SJSA1 (cell line): Measurements from ENCODE around the gene EFNA5. TPM values are rescaled to one million over a fixed set of nuclear protein-coding genes. Genes with fewer than 3 reads are reported as not detected.
"Not testable (repeated sequence)": the region's sequence is repeated elsewhere in the genome, so short reads cannot be mapped to it uniquely, and the experiment has no call there.

ENCODE experiments used
- DNase-seq, 2 experiments: peaks; one replicate each; pipeline ENCODE4 v3.0.0-alpha.2; 2015 to 2020; ENCODE audit warnings: low spot score in 2 of 2, low read depth in 1 of 2
- H3K27ac ChIP-seq: fragments of 250-450 bp; sonication (Bioruptor Pico); 2 replicates; pipeline ENCODE4 v1.5.1; 2020; ENCODE audit warnings: mild to moderate bottlenecking, moderate library complexity
- H3K27me3 ChIP-seq: fragments of 250-450 bp; sonication (Bioruptor Pico); replicated peaks from 2 replicates; pipeline ENCODE4 v1.5.1; 2020; ENCODE audit warnings: mild to moderate bottlenecking, moderate library complexity
- H3K36me3 ChIP-seq: fragments of 250-450 bp; sonication (Bioruptor Pico); 2 replicates; pipeline ENCODE4 v1.5.1; 2020; ENCODE audit warnings: mild to moderate bottlenecking
- H3K4me1 ChIP-seq: fragments of 250-450 bp; sonication (Bioruptor Pico); replicated peaks from 2 replicates; pipeline ENCODE4 v1.6.1; 2021; ENCODE audit warnings: mild to moderate bottlenecking
- H3K4me3 ChIP-seq: fragments of 250-450 bp; sonication (Bioruptor Pico); 2 replicates; pipeline ENCODE4 v1.5.1; 2020; ENCODE audit warnings: mild to moderate bottlenecking
- H3K9me3 ChIP-seq: fragments of 250-450 bp; sonication (Bioruptor Pico); replicated peaks from 2 replicates; pipeline ENCODE4 v1.5.1; 2020; ENCODE audit warnings: mild to moderate bottlenecking
- total RNA-seq: library from RNA; depleted of rRNA; stranded (reverse); fragments of >200 nt; shearing (Covaris generic); gene quantifications from 2 replicates; pipeline ENCODE4 v1.2.3, GENCODE V29; 2014

EFNA5 gene
- total RNA-seq, 1 experiment from 2014 or later = 0.87 TPM

GRCh38 chr5:107466233-107466769 is 204.4 kb downstream of the EFNA5 start:
- H3K4me1 ChIP-seq = peaks cover 47% of the 10 kb centered on the region
- no peaks in the 10 kb centered on the region for H3K9me3 ChIP-seq
- peak; percentile 76 to 79 for DNase-seq
- H3K36me3 ChIP-seq = no peaks in the 10 kb centered on the region
- no peaks in the 10 kb centered on the region for H3K27me3 ChIP-seq
- 0 out of 2 replicates have a peak overlapping the region, but pooled peaks have one; percentile 1 for H3K27ac ChIP-seq
- no peak overlapping the region for H3K4me3 ChIP-seq

GRCh38 chr5:107464876-107465275 is 205.9 kb downstream of the EFNA5 start:
- H3K9me3 ChIP-seq = no peaks in the 10 kb centered on the region
- no peak overlapping the region for H3K27ac ChIP-seq
- peaks cover 37% of the 10 kb centered on the region for H3K4me1 ChIP-seq
- H3K27me3 ChIP-seq = no peaks in the 10 kb centered on the region
- no peak overlapping the region for H3K4me3 ChIP-seq
- DNase-seq = no peak
- no peaks in the 10 kb centered on the region for H3K36me3 ChIP-seq

- Histone ChIP-seq H3K9me3 (no peaks in the 10 kb centered on the region), H3K36me3 (no peaks in the 10 kb centered on the region)
Measured at GRCh38 chr5:107464416-107464815, 206.3 kb downstream of the EFNA5 start.

GRCh38 chr5:107463731-107464130 is 207.0 kb downstream of the EFNA5 start:
- no peak overlapping the region for H3K27ac ChIP-seq
- H3K4me3 ChIP-seq = no peak overlapping the region
- H3K27me3 ChIP-seq = no peaks in the 10 kb centered on the region
- no peaks in the 10 kb centered on the region for H3K9me3 ChIP-seq
- DNase-seq = no peak
- H3K36me3 ChIP-seq = no peaks in the 10 kb centered on the region
- peaks cover 27% of the 10 kb centered on the region for H3K4me1 ChIP-seq

More at GRCh38 chr5:107464416-107464815, 206.3 kb downstream of the EFNA5 start:
- peaks cover 34% of the 10 kb centered on the region for H3K4me1 ChIP-seq
- no peak overlapping the region for H3K4me3 ChIP-seq
- no peak for DNase-seq
- H3K27ac ChIP-seq = no peak overlapping the region
- H3K27me3 ChIP-seq = no peaks in the 10 kb centered on the region

- DNase-seq = no peak
- H3K9me3 ChIP-seq = no peaks in the 10 kb centered on the region
- no peaks in the 10 kb centered on the region for H3K36me3 ChIP-seq
- peaks cover 12% of the 10 kb centered on the region for H3K4me1 ChIP-seq
- no peaks in the 10 kb centered on the region for H3K27me3 ChIP-seq
- no peak overlapping the region for H3K4me3 ChIP-seq
- no peak overlapping the region for H3K27ac ChIP-seq
Measured at GRCh38 chr5:107461770-107462169, 209.0 kb downstream of the EFNA5 start.

GRCh38 chr5:107460789-107461188 is 209.9 kb downstream of the EFNA5 start:
- Histone ChIP-seq H3K4me3 (no peak overlapping the region), H3K27ac (no peak overlapping the region)

GRCh38 chr5:107459605-107460004 is 211.1 kb downstream of the EFNA5 start:
- Histone ChIP-seq H3K4me1 (peaks cover 12% of the 10 kb centered on the region), H3K27me3 (no peaks in the 10 kb centered on the region), H3K4me3 (no peak overlapping the region), H3K9me3 (no peaks in the 10 kb centered on the region), H3K27ac (no peak overlapping the region), H3K36me3 (no peaks in the 10 kb centered on the region)
- DNase-seq = no peak

More at GRCh38 chr5:107460789-107461188, 209.9 kb downstream of the EFNA5 start:
- no peak for DNase-seq
- Histone ChIP-seq H3K4me1 (peaks cover 2% of the 10 kb centered on the region), H3K27me3 (no peaks in the 10 kb centered on the region), H3K36me3 (no peaks in the 10 kb centered on the region), H3K9me3 (no peaks in the 10 kb centered on the region)

GRCh38 chr5:107458322-107458721 is 212.4 kb downstream of the EFNA5 start:
- Histone ChIP-seq H3K4me3 (no peak overlapping the region), H3K9me3 (no peaks in the 10 kb centered on the region), H3K27me3 (no peaks in the 10 kb centered on the region), H3K36me3 (no peaks in the 10 kb centered on the region), H3K4me1 (peaks cover 13% of the 10 kb centered on the region), H3K27ac (no peak overlapping the region)
- no peak for DNase-seq

GRCh38 chr5:107457881-107458280 is 212.9 kb downstream of the EFNA5 start:
- Histone ChIP-seq H3K36me3 (no peaks in the 10 kb centered on the region), H3K27me3 (no peaks in the 10 kb centered on the region), H3K4me3 (no peak overlapping the region), H3K4me1 (peaks cover 13% of the 10 kb centered on the region), H3K9me3 (no peaks in the 10 kb centered on the region), H3K27ac (no peak overlapping the region)
- no peak for DNase-seq

GRCh38 chr5:107457138-107457537 is 213.6 kb downstream of the EFNA5 start:
- peaks cover 13% of the 10 kb centered on the region for H3K4me1 ChIP-seq
- no peak for DNase-seq
- H3K27ac ChIP-seq = no peak overlapping the region
- no peaks in the 10 kb centered on the region for H3K36me3 ChIP-seq
- H3K4me3 ChIP-seq = no peak overlapping the region
- H3K9me3 ChIP-seq = no peaks in the 10 kb centered on the region
- H3K27me3 ChIP-seq = no peaks in the 10 kb centered on the region

- Histone ChIP-seq H3K27ac (no peak overlapping the region), H3K36me3 (no peaks in the 10 kb centered on the region), H3K4me1 (peaks cover 13% of the 10 kb centered on the region), H3K27me3 (no peaks in the 10 kb centered on the region), H3K9me3 (no peaks in the 10 kb centered on the region), H3K4me3 (no peak overlapping the region)
- no peak for DNase-seq
Measured at GRCh38 chr5:107456281-107456715, 214.4 kb downstream of the EFNA5 start.

GRCh38 chr5:107455111-107455544 is 215.6 kb downstream of the EFNA5 start:
- Histone ChIP-seq H3K4me3 (no peak overlapping the region), H3K9me3 (no peaks in the 10 kb centered on the region), H3K27ac (no peak overlapping the region), H3K27me3 (no peaks in the 10 kb centered on the region), H3K4me1 (peaks cover 13% of the 10 kb centered on the region), H3K36me3 (no peaks in the 10 kb centered on the region)
- DNase-seq = peak in 1 of 2 experiments; percentile 56

GRCh38 chr5:107451827-107452226 is 218.9 kb downstream of the EFNA5 start:
- H3K4me3 ChIP-seq, H3K36me3 ChIP-seq, H3K27ac ChIP-seq, H3K27me3 ChIP-seq, DNase-seq, H3K9me3 ChIP-seq: not testable (repeated sequence)
- peaks cover 13% of the 10 kb centered on the region for H3K4me1 ChIP-seq

GRCh38 chr5:107451028-107451427 is 219.7 kb downstream of the EFNA5 start:
- Histone ChIP-seq H3K27me3 (no peaks in the 10 kb centered on the region), H3K4me1 (peaks cover 13% of the 10 kb centered on the region), H3K9me3 (no peaks in the 10 kb centered on the region), H3K27ac (no peak overlapping the region), H3K36me3 (no peaks in the 10 kb centered on the region), H3K4me3 (no peak overlapping the region)
- DNase-seq = no peak

GRCh38 chr5:107450531-107450930 is 220.2 kb downstream of the EFNA5 start:
- Histone ChIP-seq H3K36me3 (no peaks in the 10 kb centered on the region), H3K27ac (no peak overlapping the region)

More at GRCh38 chr5:107450531-107450930, 220.2 kb downstream of the EFNA5 start:
- Histone ChIP-seq H3K4me3 (no peak overlapping the region), H3K9me3 (no peaks in the 10 kb centered on the region), H3K27me3 (no peaks in the 10 kb centered on the region), H3K4me1 (peaks cover 10% of the 10 kb centered on the region)
- DNase-seq = no peak
